Liver (tissue), 10 donors: ENCODE measurements around the gene ALPP. TPM values are rescaled to one million over a fixed set of nuclear protein-coding genes. Genes with fewer than 3 reads are reported as not detected.

Experiments used
- DNase-seq: peaks from one replicate; pipeline ENCODE4 v3.0.0-alpha.2; 2017; ENCODE audit warnings: low spot score
- H3K27ac ChIP-seq, 2 donors: one replicate each; pipeline ENCODE4 v1.7.0; 2013; ENCODE audit warnings: inconsistent platforms in 2 of 2, low read length in 2 of 2, control low read depth in 1 of 2, low read depth in 1 of 2, mild to moderate bottlenecking in 1 of 2
- H3K27me3 ChIP-seq, 4 donors: one replicate each; pipeline versions ENCODE4 v1.6.1 to v1.7.0; 2013; ENCODE audit warnings: low read length in 3 of 4, inconsistent platforms in 1 of 4, mild to moderate bottlenecking in 1 of 4, moderate library complexity in 1 of 4; ENCODE audit not compliant: control insufficient read depth in 4 of 4, insufficient read depth in 4 of 4
- H3K36me3 ChIP-seq, 4 donors: one replicate each; pipeline versions ENCODE4 v1.6.1 to v1.7.0; 2013; ENCODE audit warnings: low read length in 3 of 4, mild to moderate bottlenecking in 3 of 4, low read depth in 1 of 4, moderate library complexity in 1 of 4; ENCODE audit not compliant: control insufficient read depth in 4 of 4, insufficient read depth in 3 of 4
- H3K4me1 ChIP-seq, 4 donors: one replicate each; pipeline versions ENCODE4 v1.6.1 to v1.7.0; 2013; ENCODE audit warnings: low read length in 3 of 4, mild to moderate bottlenecking in 3 of 4, moderate library complexity in 1 of 4; ENCODE audit not compliant: control insufficient read depth in 4 of 4, insufficient read depth in 4 of 4
- H3K4me3 ChIP-seq, 3 donors: one replicate each; pipeline versions ENCODE4 v1.6.1 to v1.7.0; 2013; ENCODE audit warnings: low read length in 3 of 3, control low read depth in 1 of 3, low read depth in 1 of 3, mild to moderate bottlenecking in 1 of 3
- H3K9ac ChIP-seq, 2 donors: one replicate each; pipeline ENCODE4 v1.7.0; 2013; ENCODE audit warnings: low read length in 2 of 2, mild to moderate bottlenecking in 2 of 2, moderate library complexity in 2 of 2, control low read depth in 1 of 2, low read depth in 1 of 2
- H3K9me3 ChIP-seq, 4 donors: one replicate each; pipeline versions ENCODE4 v1.6.1 to v1.7.0; 2013; ENCODE audit warnings: low read length in 3 of 4; ENCODE audit not compliant: control insufficient read depth in 4 of 4
- EGR1 ChIP-seq, 2 donors: IDR thresholded peaks; 2 replicates each; pipeline ENCODE4 v1.6.1; 2016 to 2018; ENCODE audit warnings: antibody characterized with exemption in 2 of 2, low read depth in 2 of 2
- FOXA1 ChIP-seq: IDR thresholded peaks from 2 replicates; pipeline ENCODE4 v1.6.1; 2016; ENCODE audit warnings: antibody characterized with exemption
- FOXA2 ChIP-seq: IDR thresholded peaks from 2 replicates; pipeline ENCODE4 v1.6.1; 2016; ENCODE audit warnings: antibody characterized with exemption
- GABPA ChIP-seq, 2 donors: IDR thresholded peaks in 1 of 2; conservative IDR thresholded peaks in 1 of 2; 2 replicates each; pipeline ENCODE4 v1.6.1; 2016; ENCODE audit warnings: antibody characterized with exemption in 2 of 2, mild to moderate bottlenecking in 1 of 2, moderate library complexity in 1 of 2
- HNF4A ChIP-seq, 2 donors: conservative IDR thresholded peaks; 2 replicates each; pipeline ENCODE4 v1.6.1; 2016; ENCODE audit warnings: antibody characterized with exemption in 2 of 2, mild to moderate bottlenecking in 2 of 2
- HNF4G ChIP-seq: IDR thresholded peaks from 2 replicates; pipeline ENCODE4 v1.6.1; 2016; ENCODE audit warnings: antibody characterized with exemption
- JUND ChIP-seq, 2 donors: IDR thresholded peaks; 2 replicates each; pipeline ENCODE4 v1.6.1; 2016; ENCODE audit warnings: antibody characterized with exemption in 2 of 2
- NR2F2 ChIP-seq: IDR thresholded peaks from 2 replicates; pipeline ENCODE4 v1.6.1; 2016; ENCODE audit warnings: antibody characterized with exemption
- RAD21 ChIP-seq, 2 donors: IDR thresholded peaks; 2 replicates each; pipeline ENCODE4 v1.6.1; 2016; ENCODE audit warnings: antibody characterized with exemption in 2 of 2, mild to moderate bottlenecking in 2 of 2
- RXRA ChIP-seq, 2 donors: IDR thresholded peaks; 2 replicates each; pipeline ENCODE4 v1.6.1; 2017 to 2018; ENCODE audit warnings: antibody characterized with exemption in 2 of 2, mild to moderate bottlenecking in 1 of 2
- SP1 ChIP-seq: IDR thresholded peaks from 2 replicates; pipeline ENCODE4 v1.6.1; 2018; ENCODE audit warnings: antibody characterized with exemption, mild to moderate bottlenecking
- TAF1 ChIP-seq: conservative IDR thresholded peaks from 2 replicates; pipeline ENCODE4 v1.6.1; 2016; ENCODE audit warnings: antibody characterized with exemption, mild to moderate bottlenecking
- WGBS: extraction: QIAGEN DNeasy Blood & Tissue Kit; methylation state at CpG from one replicate; pipeline ENCODE4 v1.1.7; 2013; 5-methylcytosine and 5-hydroxymethylcytosine counted together
- polyA plus RNA-seq, 2 donors: library from polyadenylated mRNA; stranded (reverse) in 1 of 2; unstranded in 1 of 2; fragments of 200-250 nt in 1 of 2; fragments of >200 nt in 1 of 2; fragmentation: Nextera tagmentation in 1 of 2; extraction: Ambion mirVana in 1 of 2; gene quantifications; one replicate each; pipeline versions ENCODE4 v1.2.1 to v1.2.3, GENCODE V29; 2013 to 2015
- small RNA-seq: library from RNA; depleted of rRNA; stranded (forward); fragments of <200 nt; gene quantifications from one replicate; pipeline ENCODE3, GENCODE V24; 2014
- total RNA-seq, 2 donors: library from RNA; depleted of rRNA; stranded (reverse); fragments of >200 nt; gene quantifications; one replicate each; pipeline ENCODE4 v1.2.3, GENCODE V29; 2014
- TF ChIP-seq, protein P1 (sequence below): IDR thresholded peaks from 2 replicates; pipeline ENCODE4 v1.6.1; 2016; ENCODE audit warnings: antibody characterized with exemption
- TF ChIP-seq, protein P2 (sequence below): IDR thresholded peaks from 2 replicates; pipeline ENCODE4 v1.6.1; 2016; ENCODE audit warnings: antibody characterized with exemption
- TF ChIP-seq, protein P3 (sequence below): fragments of 150-350 bp; IDR thresholded peaks from 2 replicates; pipeline ENCODE4 v1.5.1; 2017; ENCODE audit warnings: improper control_type of control experiment, low read depth, low read length; ENCODE audit not compliant: missing input control
- TF ChIP-seq, protein P4 (sequence below): IDR thresholded peaks from 2 replicates; pipeline ENCODE4 v1.6.1; 2016; ENCODE audit warnings: antibody characterized with exemption, mild to moderate bottlenecking
- TF ChIP-seq, protein P5 (sequence below): IDR thresholded peaks from 2 replicates; pipeline ENCODE4 v1.6.1; 2016; ENCODE audit warnings: antibody characterized with exemption
- donor health status: healthy.
- donor health status: healthy.
- donor health status: healthy.
- donor health status: healthy.
- donor health status: healthy.

ALPP gene
- total and polyA plus RNA-seq, 4 donors: not detected

DNA sequence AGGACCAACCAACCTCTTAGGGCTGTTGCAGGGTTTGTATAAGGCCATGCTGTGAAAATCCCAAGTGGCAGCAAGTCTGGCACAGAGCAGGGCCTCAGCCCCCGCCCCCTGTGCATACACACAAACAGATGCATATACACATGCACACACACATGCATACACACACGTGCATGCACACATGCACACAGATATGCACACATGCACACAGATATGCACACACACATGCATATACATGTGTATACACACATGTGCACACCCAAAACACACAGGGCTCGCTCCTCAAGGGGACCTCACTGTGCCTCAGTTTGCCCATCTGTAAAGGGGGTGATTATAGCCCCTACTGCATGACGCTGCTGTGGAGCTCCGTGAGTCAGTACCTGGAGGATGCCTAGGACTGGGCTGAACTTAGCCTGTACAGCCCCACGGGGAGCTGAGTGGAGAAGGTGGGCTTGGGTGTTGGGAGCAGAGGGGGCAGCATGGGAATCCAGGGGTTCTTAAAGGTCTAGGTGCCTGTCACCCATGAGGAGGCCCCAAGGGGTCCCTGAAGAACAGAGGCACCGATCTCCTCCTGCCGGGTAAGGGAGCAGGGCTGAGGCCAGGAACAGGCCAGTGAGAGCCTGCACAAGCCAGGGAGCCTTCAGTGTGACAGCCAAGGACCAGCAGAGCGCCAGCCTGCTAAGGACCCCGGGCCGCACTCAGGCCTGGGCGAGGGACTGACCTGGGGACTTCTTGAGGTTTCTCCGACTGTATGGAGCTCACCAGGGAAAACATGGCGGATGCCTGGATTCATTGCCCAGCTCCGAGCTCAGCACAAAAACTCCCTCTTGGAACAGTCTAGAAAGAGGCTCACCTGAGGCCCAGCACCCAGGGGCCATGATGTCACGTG is 53.4 kb downstream of the ALPP start:
- Histone ChIP-seq H3K27ac (no peak overlapping the region), H3K36me3 (no peaks in the 10 kb centered on the region)
- DNase-seq: no peak

More for the DNA sequence above, 53.4 kb downstream of the ALPP start:
- TF ChIP-seq, protein P1, sequence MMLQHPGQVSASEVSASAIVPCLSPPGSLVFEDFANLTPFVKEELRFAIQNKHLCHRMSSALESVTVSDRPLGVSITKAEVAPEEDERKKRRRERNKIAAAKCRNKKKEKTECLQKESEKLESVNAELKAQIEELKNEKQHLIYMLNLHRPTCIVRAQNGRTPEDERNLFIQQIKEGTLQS: no peak
- TF ChIP-seq HNF4A (conservative IDR thresholded peaks at IDR 0.05) (no peak), JUND (IDR thresholded peaks at IDR 0.05) (no peak), NR2F2 (no peak), GABPA (IDR thresholded peaks at IDR 0.05 in 1 of 2, conservative IDR thresholded peaks at IDR 0.05 in 1 of 2) (no peak), SP1 (no peak), EGR1 (IDR thresholded peaks at IDR 0.05; ENCODE audit: low read depth in 2 of 2) (no peak), RAD21 (IDR thresholded peaks at IDR 0.05) (no peak), FOXA1 (no peak), FOXA2 (no peak), TAF1 (no peak), RXRA (IDR thresholded peaks at IDR 0.05) (no peak), HNF4G (no peak)
- TF ChIP-seq, protein P2, sequence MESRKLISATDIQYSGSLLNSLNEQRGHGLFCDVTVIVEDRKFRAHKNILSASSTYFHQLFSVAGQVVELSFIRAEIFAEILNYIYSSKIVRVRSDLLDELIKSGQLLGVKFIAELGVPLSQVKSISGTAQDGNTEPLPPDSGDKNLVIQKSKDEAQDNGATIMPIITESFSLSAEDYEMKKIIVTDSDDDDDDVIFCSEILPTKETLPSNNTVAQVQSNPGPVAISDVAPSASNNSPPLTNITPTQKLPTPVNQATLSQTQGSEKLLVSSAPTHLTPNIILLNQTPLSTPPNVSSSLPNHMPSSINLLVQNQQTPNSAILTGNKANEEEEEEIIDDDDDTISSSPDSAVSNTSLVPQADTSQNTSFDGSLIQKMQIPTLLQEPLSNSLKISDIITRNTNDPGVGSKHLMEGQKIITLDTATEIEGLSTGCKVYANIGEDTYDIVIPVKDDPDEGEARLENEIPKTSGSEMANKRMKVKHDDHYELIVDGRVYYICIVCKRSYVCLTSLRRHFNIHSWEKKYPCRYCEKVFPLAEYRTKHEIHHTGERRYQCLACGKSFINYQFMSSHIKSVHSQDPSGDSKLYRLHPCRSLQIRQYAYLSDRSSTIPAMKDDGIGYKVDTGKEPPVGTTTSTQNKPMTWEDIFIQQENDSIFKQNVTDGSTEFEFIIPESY: no peak
- TF ChIP-seq, protein P3, sequence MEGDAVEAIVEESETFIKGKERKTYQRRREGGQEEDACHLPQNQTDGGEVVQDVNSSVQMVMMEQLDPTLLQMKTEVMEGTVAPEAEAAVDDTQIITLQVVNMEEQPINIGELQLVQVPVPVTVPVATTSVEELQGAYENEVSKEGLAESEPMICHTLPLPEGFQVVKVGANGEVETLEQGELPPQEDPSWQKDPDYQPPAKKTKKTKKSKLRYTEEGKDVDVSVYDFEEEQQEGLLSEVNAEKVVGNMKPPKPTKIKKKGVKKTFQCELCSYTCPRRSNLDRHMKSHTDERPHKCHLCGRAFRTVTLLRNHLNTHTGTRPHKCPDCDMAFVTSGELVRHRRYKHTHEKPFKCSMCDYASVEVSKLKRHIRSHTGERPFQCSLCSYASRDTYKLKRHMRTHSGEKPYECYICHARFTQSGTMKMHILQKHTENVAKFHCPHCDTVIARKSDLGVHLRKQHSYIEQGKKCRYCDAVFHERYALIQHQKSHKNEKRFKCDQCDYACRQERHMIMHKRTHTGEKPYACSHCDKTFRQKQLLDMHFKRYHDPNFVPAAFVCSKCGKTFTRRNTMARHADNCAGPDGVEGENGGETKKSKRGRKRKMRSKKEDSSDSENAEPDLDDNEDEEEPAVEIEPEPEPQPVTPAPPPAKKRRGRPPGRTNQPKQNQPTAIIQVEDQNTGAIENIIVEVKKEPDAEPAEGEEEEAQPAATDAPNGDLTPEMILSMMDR: no peak
- TF ChIP-seq, protein P4, sequence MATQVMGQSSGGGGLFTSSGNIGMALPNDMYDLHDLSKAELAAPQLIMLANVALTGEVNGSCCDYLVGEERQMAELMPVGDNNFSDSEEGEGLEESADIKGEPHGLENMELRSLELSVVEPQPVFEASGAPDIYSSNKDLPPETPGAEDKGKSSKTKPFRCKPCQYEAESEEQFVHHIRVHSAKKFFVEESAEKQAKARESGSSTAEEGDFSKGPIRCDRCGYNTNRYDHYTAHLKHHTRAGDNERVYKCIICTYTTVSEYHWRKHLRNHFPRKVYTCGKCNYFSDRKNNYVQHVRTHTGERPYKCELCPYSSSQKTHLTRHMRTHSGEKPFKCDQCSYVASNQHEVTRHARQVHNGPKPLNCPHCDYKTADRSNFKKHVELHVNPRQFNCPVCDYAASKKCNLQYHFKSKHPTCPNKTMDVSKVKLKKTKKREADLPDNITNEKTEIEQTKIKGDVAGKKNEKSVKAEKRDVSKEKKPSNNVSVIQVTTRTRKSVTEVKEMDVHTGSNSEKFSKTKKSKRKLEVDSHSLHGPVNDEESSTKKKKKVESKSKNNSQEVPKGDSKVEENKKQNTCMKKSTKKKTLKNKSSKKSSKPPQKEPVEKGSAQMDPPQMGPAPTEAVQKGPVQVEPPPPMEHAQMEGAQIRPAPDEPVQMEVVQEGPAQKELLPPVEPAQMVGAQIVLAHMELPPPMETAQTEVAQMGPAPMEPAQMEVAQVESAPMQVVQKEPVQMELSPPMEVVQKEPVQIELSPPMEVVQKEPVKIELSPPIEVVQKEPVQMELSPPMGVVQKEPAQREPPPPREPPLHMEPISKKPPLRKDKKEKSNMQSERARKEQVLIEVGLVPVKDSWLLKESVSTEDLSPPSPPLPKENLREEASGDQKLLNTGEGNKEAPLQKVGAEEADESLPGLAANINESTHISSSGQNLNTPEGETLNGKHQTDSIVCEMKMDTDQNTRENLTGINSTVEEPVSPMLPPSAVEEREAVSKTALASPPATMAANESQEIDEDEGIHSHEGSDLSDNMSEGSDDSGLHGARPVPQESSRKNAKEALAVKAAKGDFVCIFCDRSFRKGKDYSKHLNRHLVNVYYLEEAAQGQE: no peak
- TF ChIP-seq, protein P5, sequence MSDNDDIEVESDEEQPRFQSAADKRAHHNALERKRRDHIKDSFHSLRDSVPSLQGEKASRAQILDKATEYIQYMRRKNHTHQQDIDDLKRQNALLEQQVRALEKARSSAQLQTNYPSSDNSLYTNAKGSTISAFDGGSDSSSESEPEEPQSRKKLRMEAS: no peak
- Histone ChIP-seq H3K9me3 (no peaks in the 10 kb centered on the region), H3K4me1 (no peaks in the 10 kb centered on the region), H3K9ac (no peak overlapping the region), H3K4me3 (no peak overlapping the region), H3K27me3 (peaks cover 0 to 2% (median 0%) of the 10 kb centered on the region in 4 donors)
- 90% methylated on average over 16 of the region's 16 CpGs for WGBS

Small RNAs within 50 kb of the gene (small RNA-seq; reads per million reads assigned to genes)
- not detected for gene AC068134.3
- gene AC068134.4: not detected

Other genes starting within 250 kb of the ALPP start
- not detected for gene ALPG, start 28.1 kb downstream of the ALPP start, total RNA-seq
- gene ALPG, start 28.1 kb downstream of the ALPP start, polyA plus RNA-seq: not detected
- not detected for gene ALPI, start 77.4 kb downstream of the ALPP start, total RNA-seq
- gene ALPI, start 77.4 kb downstream of the ALPP start, polyA plus RNA-seq: under 1 TPM in 1 of 2 donors, not detected in 1; 0.02 TPM
- 1 to 10 TPM in 1 of 2 donors, not detected in 1; 1.8 TPM for gene ECEL1, start 109.1 kb downstream of the ALPP start, total RNA-seq
- under 1 TPM in 1 of 2 donors, not detected in 1; 0.67 TPM for gene ECEL1, start 109.1 kb downstream of the ALPP start, polyA plus RNA-seq
- gene PRSS56, start 141.6 kb downstream of the ALPP start, total RNA-seq: not detected
- gene PRSS56, start 141.6 kb downstream of the ALPP start, polyA plus RNA-seq: under 1 TPM in 1 of 2 donors, not detected in 1; 0.02 TPM
- gene CHRND, start 147.4 kb downstream of the ALPP start, total RNA-seq: not detected
- not detected for gene CHRND, start 147.4 kb downstream of the ALPP start, polyA plus RNA-seq
- not detected for gene CHRNG, start 160.9 kb downstream of the ALPP start, total RNA-seq
- gene CHRNG, start 160.9 kb downstream of the ALPP start, polyA plus RNA-seq: not detected
- gene TIGD1, start 171.8 kb downstream of the ALPP start, total RNA-seq: 1 to 10 TPM; 1.8 to 3.0 TPM
- 1 to 10 TPM in 1 of 2 donors, under 1 TPM in 1; 0.50 to 1.6 TPM for gene TIGD1, start 171.8 kb downstream of the ALPP start, polyA plus RNA-seq
- 10 to 100 TPM; 30.0 to 46.9 TPM for gene EIF4E2, start 171.9 kb downstream of the ALPP start, total RNA-seq
- gene EIF4E2, start 171.9 kb downstream of the ALPP start, polyA plus RNA-seq: 10 to 100 TPM; 44.6 to 46.3 TPM